22Rv1 (cell line): ENCODE results near the gene DOCK9.

ENCODE experiments used
- H3K27ac ChIP-seq: fragments of 450-650 bp; 2 replicates; pipeline ENCODE4 v1.5.1; 2017
- CTCF ChIP-seq: fragments of 450-650 bp; IDR thresholded peaks from 2 replicates; pipeline ENCODE4 v1.5.1; 2017; ENCODE audit warnings: mild to moderate bottlenecking
- ZFX ChIP-seq: fragments of 450-650 bp; IDR thresholded peaks from 2 replicates; pipeline ENCODE4 v1.6.1; 2017; ENCODE audit warnings: antibody characterized with exemption, borderline replicate concordance

Gene DOCK9

GRCh38 chr13:98984118-98984517, 6.3 kb upstream of the DOCK9 start:
- H3K27ac ChIP-seq = peak overlapping the region; percentile 62
- TF ChIP-seq CTCF (no peak), ZFX (no peak)

GRCh38 chr13:98983182-98983581, 5.3 kb upstream of the DOCK9 start:
- TF ChIP-seq ZFX (no peak), CTCF (no peak)
- H3K27ac ChIP-seq = no peak overlapping the region

- no peak for TF ChIP-seq ZFX
- no peak for TF ChIP-seq CTCF
- no peak overlapping the region for H3K27ac ChIP-seq
Observed at GRCh38 chr13:98981369-98982080, 3.7 kb upstream of the DOCK9 start.

- TF ChIP-seq CTCF (no peak), ZFX (no peak)
- H3K27ac ChIP-seq = no peak overlapping the region
Observed at GRCh38 chr13:98979012-98979660, 1.3 kb upstream of the DOCK9 start.

- TF ChIP-seq ZFX (no peak), CTCF (no peak)
- no peak overlapping the region for H3K27ac ChIP-seq
Observed at GRCh38 chr13:98978280-98978679, 416 bp upstream of the DOCK9 start.

- no peak for TF ChIP-seq ZFX
- no peak for TF ChIP-seq CTCF
- H3K27ac ChIP-seq = no peak overlapping the region
Observed at GRCh38 chr13:98976941-98977340, 923 bp downstream of the DOCK9 start.

GRCh38 chr13:98976338-98976737, 1.5 kb downstream of the DOCK9 start:
- no peak overlapping the region for H3K27ac ChIP-seq
- TF ChIP-seq ZFX = no peak
- TF ChIP-seq CTCF = no peak
